Smooth muscle cell of the pulmonary artery (primary cell): ENCODE measurements around the gene TAF11L9. TPM values are rescaled to one million over a fixed set of nuclear protein-coding genes. Genes with fewer than 3 reads are reported as not detected.

ENCODE experiments used
- total RNA-seq: library from RNA; depleted of rRNA; stranded (reverse); fragments of >200 nt; gene quantifications from 2 replicates; pipeline ENCODE4 v1.2.3, GENCODE V29; 2014

TAF11L9 gene
- not detected in 2 replicates for total RNA-seq

DNA sequence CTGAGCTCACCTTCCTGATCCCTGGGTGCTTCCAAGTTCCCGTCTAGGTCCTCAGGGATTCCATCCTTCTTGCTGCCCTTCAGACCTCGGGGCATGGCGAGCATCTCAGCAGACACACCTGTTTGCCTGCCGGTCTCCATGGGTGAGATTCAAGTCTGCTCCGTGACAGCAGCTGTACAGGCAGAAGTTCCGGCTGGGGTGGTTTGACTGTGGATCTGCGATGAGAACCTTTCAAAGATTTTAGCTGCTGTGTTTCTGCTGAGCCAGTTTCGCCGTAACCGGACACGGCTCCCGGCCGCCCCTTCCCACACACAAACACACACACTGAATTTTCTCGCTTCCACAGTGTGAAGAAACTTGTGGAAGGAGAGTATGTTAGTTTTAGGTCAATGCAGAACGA, at the start of gene TAF11L9:
TAF11L9 (minus strand) TSS at position 140 of the 400 bp plus-strand sequence.

DNA sequence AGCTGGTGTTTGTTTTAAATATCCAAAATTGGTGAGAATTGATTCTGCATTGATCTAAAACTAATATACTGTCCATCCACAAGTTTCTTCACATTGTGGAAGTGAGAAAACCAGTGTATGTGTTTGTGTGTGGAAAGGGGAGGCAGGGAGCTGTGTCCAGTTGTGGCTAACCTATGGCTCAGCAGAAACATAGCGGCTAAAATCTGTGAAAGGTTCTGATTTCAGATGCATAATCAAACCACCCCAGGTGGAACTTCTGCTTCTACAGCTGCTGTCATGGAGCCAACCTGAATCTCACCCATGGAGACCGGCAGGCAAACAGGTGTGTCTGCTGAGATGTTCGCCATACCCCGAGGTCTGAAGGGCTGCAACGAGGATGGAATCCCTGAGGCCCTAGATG, 40.0 kb upstream of the TAF11L9 start, which contains the start of gene TAF11L14:
TAF11L14 (plus strand) TSS at position 301 of the 400 bp plus-strand sequence.

DNA sequence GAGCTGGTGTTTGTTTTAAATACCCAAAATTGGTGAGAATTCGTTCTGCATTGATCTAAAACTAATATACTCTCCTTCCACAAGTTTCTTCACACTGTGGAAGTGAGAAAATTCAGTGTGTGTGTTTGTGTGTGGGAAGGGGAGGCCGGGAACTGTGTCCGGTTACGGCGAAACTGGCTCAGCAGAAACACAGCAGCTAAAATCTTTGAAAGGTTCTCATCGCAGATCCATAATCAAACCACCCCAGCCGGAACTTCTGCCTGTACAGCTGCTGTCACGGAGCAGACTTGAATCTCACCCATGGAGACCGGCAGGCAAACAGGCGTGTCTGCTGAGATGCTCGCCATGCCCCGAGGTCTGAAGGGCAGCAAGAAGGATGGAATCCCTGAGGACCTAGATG, 37.6 kb upstream of the TAF11L9 start, which contains the start of gene TAF11L13:
TAF11L13 (plus strand) TSS at position 301 of the 400 bp plus-strand sequence.

DNA sequence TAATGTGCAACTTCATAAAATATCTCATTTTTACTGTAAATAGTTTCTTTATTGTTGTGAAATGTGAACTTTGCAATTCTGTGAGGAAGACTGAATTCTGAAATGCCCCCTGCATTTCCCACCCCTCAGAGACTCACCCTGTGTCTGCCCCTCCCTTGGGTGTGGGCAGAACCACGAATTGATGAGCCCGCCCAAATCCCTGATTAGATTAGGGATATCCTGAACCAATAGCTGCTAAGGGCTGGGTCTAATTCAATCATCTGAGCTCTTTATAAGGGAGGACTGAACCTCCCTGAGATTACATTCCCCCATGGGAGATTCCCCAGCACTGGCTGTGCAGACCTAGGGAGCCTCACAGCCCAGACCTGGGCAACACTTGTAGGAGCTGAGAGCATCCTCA, 15.9 kb upstream of the TAF11L9 start, which contains the start of gene TAF11L12:
TAF11L12 (plus strand) TSS at position 301 of the 400 bp plus-strand sequence.

DNA sequence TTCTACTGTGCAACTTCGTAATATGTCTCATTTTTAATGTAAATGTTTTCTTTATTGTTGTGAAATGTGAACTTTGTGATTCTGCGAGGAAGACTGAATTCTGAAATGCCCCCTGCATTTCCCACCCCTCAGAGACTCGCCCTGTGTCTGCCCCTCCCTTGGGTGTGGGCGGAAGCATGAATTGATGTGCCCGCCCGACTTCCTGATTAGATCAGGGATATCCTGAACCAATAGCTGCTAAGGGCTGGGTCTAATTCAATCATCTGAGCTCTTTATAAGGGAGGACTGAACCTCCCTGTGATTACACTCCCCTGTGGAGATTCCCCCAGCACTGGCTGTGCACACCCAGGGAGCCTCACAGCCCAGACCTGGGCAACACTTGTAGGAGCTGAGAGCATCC, 9.7 kb upstream of the TAF11L9 start, which contains the start of gene TAF11L11:
TAF11L11 (plus strand) TSS at position 304 of the 400 bp plus-strand sequence.

DNA sequence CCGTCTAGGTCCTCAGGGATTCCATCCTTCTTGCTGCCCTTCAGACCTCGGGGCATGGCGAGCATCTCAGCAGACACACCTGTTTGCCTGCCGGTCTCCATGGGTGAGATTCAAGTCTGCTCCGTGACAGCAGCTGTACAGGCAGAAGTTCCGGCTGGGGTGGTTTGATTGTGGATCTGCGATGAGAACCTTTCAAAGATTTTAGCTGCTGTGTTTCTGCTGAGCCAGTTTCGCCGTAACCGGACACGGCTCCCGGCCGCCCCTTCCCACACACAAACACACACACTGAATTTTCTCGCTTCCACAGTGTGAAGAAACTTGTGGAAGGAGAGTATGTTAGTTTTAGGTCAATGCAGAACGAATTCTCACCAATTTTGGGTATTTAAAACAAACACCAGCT, 3.5 kb upstream of the TAF11L9 start, which contains the start of gene TAF11L10:
TAF11L10 (minus strand) TSS at position 101 of the 400 bp plus-strand sequence.

DNA sequence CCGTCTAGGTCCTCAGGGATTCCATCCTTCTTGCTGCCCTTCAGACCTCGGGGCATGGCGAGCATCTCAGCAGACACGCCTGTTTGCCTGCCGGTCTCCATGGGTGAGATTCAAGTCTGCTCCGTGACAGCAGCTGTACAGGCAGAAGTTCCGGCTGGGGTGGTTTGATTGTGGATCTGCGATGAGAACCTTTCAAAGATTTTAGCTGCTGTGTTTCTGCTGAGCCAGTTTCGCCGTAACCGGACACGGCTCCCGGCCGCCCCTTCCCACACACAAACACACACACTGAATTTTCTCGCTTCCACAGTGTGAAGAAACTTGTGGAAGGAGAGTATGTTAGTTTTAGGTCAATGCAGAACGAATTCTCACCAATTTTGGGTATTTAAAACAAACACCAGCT, 3.3 kb downstream of the TAF11L9 start, which contains the start of gene TAF11L8:
TAF11L8 (minus strand) TSS at position 101 of the 400 bp plus-strand sequence.

DNA sequence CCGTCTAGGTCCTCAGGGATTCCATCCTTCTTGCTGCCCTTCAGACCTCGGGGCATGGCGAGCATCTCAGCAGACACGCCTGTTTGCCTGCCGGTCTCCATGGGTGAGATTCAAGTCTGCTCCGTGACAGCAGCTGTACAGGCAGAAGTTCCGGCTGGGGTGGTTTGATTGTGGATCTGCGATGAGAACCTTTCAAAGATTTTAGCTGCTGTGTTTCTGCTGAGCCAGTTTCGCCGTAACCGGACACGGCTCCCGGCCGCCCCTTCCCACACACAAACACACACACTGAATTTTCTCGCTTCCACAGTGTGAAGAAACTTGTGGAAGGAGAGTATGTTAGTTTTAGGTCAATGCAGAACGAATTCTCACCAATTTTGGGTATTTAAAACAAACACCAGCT, 8.5 kb downstream of the TAF11L9 start, which contains the start of gene TAF11L7:
TAF11L7 (minus strand) TSS at position 101 of the 400 bp plus-strand sequence.

Other genes with a start within 250 kb of the TAF11L9 start
- not detected in 2 replicates for gene TAF11L2, start 96.2 kb downstream of the TAF11L9 start, total RNA-seq
- gene TAF11L3, start 76.0 kb downstream of the TAF11L9 start, total RNA-seq: not detected in 2 replicates
- not detected in 2 replicates for gene TAF11L4, start 72.6 kb downstream of the TAF11L9 start, total RNA-seq
- gene TAF11L5, start 69.2 kb downstream of the TAF11L9 start, total RNA-seq: not detected in 2 replicates
- not detected in 2 replicates for gene TAF11L6, start 65.7 kb downstream of the TAF11L9 start, total RNA-seq
- not detected in 2 replicates for gene TAF11L7, start 8.6 kb downstream of the TAF11L9 start, total RNA-seq
- gene TAF11L8, start 3.4 kb downstream of the TAF11L9 start, total RNA-seq: not detected in 2 replicates
- gene TAF11L10, start 3.4 kb upstream of the TAF11L9 start, total RNA-seq: not detected in 2 replicates
- not detected in 2 replicates for gene TAF11L11, start 9.8 kb upstream of the TAF11L9 start, total RNA-seq
- gene TAF11L12, start 16.0 kb upstream of the TAF11L9 start, total RNA-seq: not detected in 2 replicates
- gene TAF11L13, start 37.7 kb upstream of the TAF11L9 start, total RNA-seq: not detected in 2 replicates
- not detected in 2 replicates for gene TAF11L14, start 40.1 kb upstream of the TAF11L9 start, total RNA-seq